Endothelial cell of umbilical vein (primary cell): ENCODE data around the gene MAPKAP1. TPM values are rescaled to one million over a fixed set of nuclear protein-coding genes. Genes with fewer than 3 reads are reported as not detected.

ENCODE experiments used
- BruUV-seq: library from RNA; stranded (reverse); fragments of 400-500 nt; replicated peaks from 2 replicates; lab custom pipeline; 2021; lab: Mats Ljungman, UMichigan
- CTCF ChIA-PET: fragments of 300-600, 350-600 bp; sonication (Branson Sonifier 250); formaldehyde crosslinking; loops from one replicate; lab custom pipeline; 2021; ENCODE audit warnings: antibody characterized with exemption, inconsistent platforms; lab: Charles Lee
- POLR2A ChIA-PET: fragments of 300-600, 350-600 bp; sonication (Branson Sonifier 250); formaldehyde crosslinking; loops from one replicate; lab custom pipeline; 2021; ENCODE audit warnings: antibody characterized with exemption, inconsistent platforms; lab: Charles Lee
- DNase-seq: peaks from one replicate; pipeline ENCODE4 v3.0.0-alpha.2; 2011; ENCODE audit warnings: low read depth, low spot score
- FAIRE-seq: peaks from 2 replicates; lab custom pipeline; 2011; peaks lifted over from hg19 to GRCh38; lab: Jason Lieb, UNC
- H2AFZ ChIP-seq: 2 replicates; pipeline ENCODE4 v1.6.0; 2012; ENCODE audit warnings: low read depth, low read length, control low read depth, inconsistent platforms
- H3K27ac ChIP-seq: 2 replicates; pipeline ENCODE4 v1.5.1; 2011; ENCODE audit warnings: low read depth, mild to moderate bottlenecking, control low read depth, low read length, moderate library complexity; ENCODE audit not compliant: insufficient read depth
- H3K27me3 ChIP-seq, 2 experiments: 2 replicates each; pipeline versions ENCODE4 v1.6.0 to v1.6.1; 2011; ENCODE audit warnings: low read length in 2 of 2, mixed read lengths in 1 of 2; ENCODE audit not compliant: control insufficient read depth in 2 of 2, insufficient read depth in 2 of 2
- H3K36me3 ChIP-seq, 2 experiments: 2 replicates in 1 of 2; 3 replicates in 1 of 2; pipeline ENCODE4 v1.5.1; 2011; ENCODE audit warnings: low read length in 2 of 2, mild to moderate bottlenecking in 1 of 2, moderate library complexity in 1 of 2; ENCODE audit not compliant: control insufficient read depth in 2 of 2, insufficient read depth in 2 of 2; ENCODE audit errors: extremely low read depth in 1 of 2
- H3K4me1 ChIP-seq: 3 replicates; pipeline ENCODE4 v1.5.1; 2011; ENCODE audit warnings: mild to moderate bottlenecking, low read length; ENCODE audit not compliant: control insufficient read depth, insufficient read depth; ENCODE audit errors: extremely low read depth
- H3K4me2 ChIP-seq: 2 replicates; pipeline ENCODE4 v1.6.1; 2011; ENCODE audit warnings: low read length, control low read depth, mixed read lengths; ENCODE audit not compliant: insufficient read depth
- H3K4me3 ChIP-seq, 3 experiments: fragments of 200-600 bp in 1 of 3; sonication (generic), shearing (Covaris generic) in 1 of 3; replicated peaks in 1 of 3; 2 replicates each; pipeline ENCODE4 v1.5.1; 2011 to 2016; ENCODE audit warnings: control low read depth in 3 of 3, low read length in 3 of 3, mild to moderate bottlenecking in 2 of 3, inconsistent platforms in 1 of 3, low read depth in 1 of 3, moderate library complexity in 1 of 3; ENCODE audit not compliant: insufficient read depth in 1 of 3
- H3K79me2 ChIP-seq: 2 replicates; pipeline ENCODE4 v1.6.0; 2012; ENCODE audit warnings: low read length, inconsistent platforms; ENCODE audit not compliant: control insufficient read depth, insufficient read depth
- H3K9ac ChIP-seq: replicated peaks from 2 replicates; pipeline ENCODE3; 2011; ENCODE audit warnings: low read length, control low read depth; ENCODE audit not compliant: insufficient read depth; ENCODE audit errors: extremely low read depth
- H3K9me1 ChIP-seq: replicated peaks from 3 replicates; pipeline ENCODE4 v1.6.0; 2011; ENCODE audit warnings: mild to moderate bottlenecking, low read length; ENCODE audit not compliant: control insufficient read depth, insufficient read depth; ENCODE audit errors: extremely low read depth
- H3K9me3 ChIP-seq: replicated peaks from 2 replicates; pipeline ENCODE4 v1.5.1; 2012; ENCODE audit warnings: low read length, inconsistent platforms; ENCODE audit not compliant: control insufficient read depth, insufficient read depth
- H4K20me1 ChIP-seq: replicated peaks from 2 replicates; pipeline ENCODE3; 2011; ENCODE audit warnings: mild to moderate bottlenecking, low read length; ENCODE audit not compliant: control insufficient read depth, insufficient read depth; ENCODE audit errors: extremely low read depth
- CTCF ChIP-seq, 2 donors: IDR thresholded peaks; 1 replicate in 1 of 2; 2 replicates in 1 of 2; pipeline ENCODE4 v1.5.1; 2011; ENCODE audit warnings: low read length in 2 of 2, mild to moderate bottlenecking in 2 of 2, moderate library complexity in 2 of 2, control low read depth in 1 of 2, inconsistent platforms in 1 of 2, low read depth in 1 of 2; ENCODE audit not compliant: insufficient read depth in 1 of 2; ENCODE audit errors: extremely low read depth in 1 of 2
- EZH2 ChIP-seq: IDR thresholded peaks from 2 replicates; pipeline ENCODE4 v1.6.1; 2012; ENCODE audit warnings: borderline replicate concordance, low read depth, mild to moderate bottlenecking, moderate library complexity, low read length, inconsistent platforms; ENCODE audit not compliant: severe bottlenecking
- dilution Hi-C: fragments of 300-500 bp; cut with MboI; formaldehyde crosslinking; loops from one replicate; pipeline ENCODE4 v1.15.0; 2019; ENCODE audit warnings: low sequenced_read_pairs; ENCODE audit not compliant: extremely low pct_ligation_motif_present
- intact Hi-C: fragments of 100-400 bp; cut with micrococcal nuclease; formaldehyde crosslinking; loops from one replicate; pipeline ENCODE4 v1.10.0; 2022
- polyA plus RNA-seq, 4 experiments: library from polyadenylated mRNA; depleted of rRNA in 3 of 4; stranded (reverse) in 3 of 4; unstranded in 1 of 4; fragments of >200 nt; gene quantifications; 2 replicates each; pipeline versions ENCODE4 v1.2.1 to v1.2.3, GENCODE V29; 2011 to 2012; ENCODE audit warnings: missing spikeins in 1 of 4
- total RNA-seq: library from RNA; stranded (reverse); gene quantifications from 2 replicates; pipeline ENCODE4 v1.2.3, GENCODE V29; 2021
- TF ChIP-seq, protein P1 (sequence below): IDR thresholded peaks from 2 replicates; pipeline ENCODE4 v1.6.1; 2011; ENCODE audit not compliant: insufficient read depth, insufficient read length

The MAPKAP1 gene
- total and polyA plus RNA-seq, 2 donors (not counting 3 experiments of a cell fraction or from before 2014, with no cell fraction given) = 61.9 to 99.1 TPM

DNA sequence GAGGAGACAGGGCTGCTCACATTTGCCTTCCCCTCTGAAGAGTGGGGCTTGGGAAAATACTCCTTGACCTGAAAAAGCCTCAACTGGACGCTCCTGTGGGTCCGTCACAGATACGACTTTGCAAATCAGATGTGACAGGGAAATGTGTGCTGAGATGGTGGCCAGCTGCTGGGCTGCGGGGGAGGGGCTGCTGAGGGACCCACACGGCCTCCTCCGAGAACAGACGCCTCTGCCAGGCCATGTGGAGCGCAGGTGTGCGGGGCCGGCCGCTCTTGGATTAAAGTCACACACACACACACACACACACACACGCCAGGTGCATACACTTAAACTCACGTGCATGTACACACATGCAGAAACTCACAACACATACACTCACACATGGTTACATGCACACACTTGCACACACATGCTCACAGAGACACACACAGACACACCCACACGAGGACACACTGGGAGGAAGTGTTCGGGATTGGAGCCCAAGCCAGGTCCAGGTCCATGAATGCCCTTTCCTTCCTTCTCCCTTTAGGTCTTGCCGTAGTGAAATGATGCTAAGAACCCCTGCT, 278.0 kb downstream of the MAPKAP1 start:
- Histone ChIP-seq H2AFZ (no peak overlapping the region), H3K9me3 (no peaks in the 10 kb centered on the region), H3K79me2 (no peaks in the 10 kb centered on the region), H3K27me3 (no peaks in the 10 kb centered on the region), H3K9ac (no peak overlapping the region), H3K36me3 (no peaks in the 10 kb centered on the region), H4K20me1 (no peaks in the 10 kb centered on the region), H3K4me3 (no peak overlapping the region), H3K27ac (no peak overlapping the region), H3K9me1 (no peaks in the 10 kb centered on the region), H3K4me1 (no peaks in the 10 kb centered on the region), H3K4me2 (no peak overlapping the region)
- TF ChIP-seq CTCF (IDR thresholded peaks at IDR 0.05; ENCODE audit: extremely low read depth in 1 of 2, insufficient read depth in 1 of 2, low read depth in 1 of 2, low read length in 2 of 2) (no peak), EZH2 (no peak)
- TF ChIP-seq, protein P1, sequence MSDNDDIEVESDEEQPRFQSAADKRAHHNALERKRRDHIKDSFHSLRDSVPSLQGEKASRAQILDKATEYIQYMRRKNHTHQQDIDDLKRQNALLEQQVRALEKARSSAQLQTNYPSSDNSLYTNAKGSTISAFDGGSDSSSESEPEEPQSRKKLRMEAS = no peak
- FAIRE-seq (no peak), DNase-seq (no peak)
- intact Hi-C loops (loop anchor here (1.0 to 5.0 kb wide), 2 partner anchors 203 to 317 kb away; no protein-coding TSS in a partner anchor), dilution Hi-C loops (no loop called here)
- ChIA-PET CTCF (no interaction called here), POLR2A (no interaction called here)
- BruUV-seq = no TSS peak
